C4-2B (cell line): ENCODE results near the gene ME1.

Experiments used
- ZFX ChIP-seq: fragments of 450-650 bp; IDR thresholded peaks from 2 replicates; pipeline ENCODE4 v1.6.1; 2017
- TF ChIP-seq, protein P1 (sequence below): fragments of 450-650 bp; conservative IDR thresholded peaks from 2 replicates; pipeline ENCODE4 v1.5.1; 2017; ENCODE audit warnings: mild to moderate bottlenecking

DNA sequence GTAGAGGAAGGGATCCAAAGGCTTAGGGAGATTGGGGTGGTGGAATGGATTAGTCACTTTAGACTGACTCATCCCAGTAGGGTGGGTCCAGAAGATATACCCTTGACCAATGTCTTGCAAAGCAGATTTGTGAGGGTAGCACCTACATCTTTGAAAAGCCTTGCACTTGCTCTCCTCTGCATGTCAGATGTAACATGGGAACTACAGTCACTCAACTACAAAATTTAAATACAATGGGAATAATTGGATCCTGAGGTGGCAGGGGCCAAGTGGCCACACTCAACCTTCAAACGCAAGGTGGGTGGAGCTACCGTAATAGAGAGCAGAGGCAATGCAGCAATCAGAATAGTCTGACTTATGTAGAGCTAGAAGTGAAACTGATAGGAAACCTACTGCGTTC is 71.2 kb downstream of the ME1 start:
- TF ChIP-seq, protein P1, sequence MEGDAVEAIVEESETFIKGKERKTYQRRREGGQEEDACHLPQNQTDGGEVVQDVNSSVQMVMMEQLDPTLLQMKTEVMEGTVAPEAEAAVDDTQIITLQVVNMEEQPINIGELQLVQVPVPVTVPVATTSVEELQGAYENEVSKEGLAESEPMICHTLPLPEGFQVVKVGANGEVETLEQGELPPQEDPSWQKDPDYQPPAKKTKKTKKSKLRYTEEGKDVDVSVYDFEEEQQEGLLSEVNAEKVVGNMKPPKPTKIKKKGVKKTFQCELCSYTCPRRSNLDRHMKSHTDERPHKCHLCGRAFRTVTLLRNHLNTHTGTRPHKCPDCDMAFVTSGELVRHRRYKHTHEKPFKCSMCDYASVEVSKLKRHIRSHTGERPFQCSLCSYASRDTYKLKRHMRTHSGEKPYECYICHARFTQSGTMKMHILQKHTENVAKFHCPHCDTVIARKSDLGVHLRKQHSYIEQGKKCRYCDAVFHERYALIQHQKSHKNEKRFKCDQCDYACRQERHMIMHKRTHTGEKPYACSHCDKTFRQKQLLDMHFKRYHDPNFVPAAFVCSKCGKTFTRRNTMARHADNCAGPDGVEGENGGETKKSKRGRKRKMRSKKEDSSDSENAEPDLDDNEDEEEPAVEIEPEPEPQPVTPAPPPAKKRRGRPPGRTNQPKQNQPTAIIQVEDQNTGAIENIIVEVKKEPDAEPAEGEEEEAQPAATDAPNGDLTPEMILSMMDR: no peak
- no peak for TF ChIP-seq ZFX
